Fibroblast of mammary gland (primary cell): Measurements from ENCODE around the gene DGKG.

Experiments
- DNase-seq: peaks from one replicate; pipeline ENCODE4 v3.0.0-alpha.2; 2010; ENCODE audit warnings: low read depth
- H3K4me3 ChIP-seq: 2 replicates; pipeline ENCODE4 v1.5.1; 2011; ENCODE audit warnings: low read depth, mild to moderate bottlenecking, low read length, moderate library complexity; ENCODE audit not compliant: control insufficient read depth
- CTCF ChIP-seq: conservative IDR thresholded peaks from 2 replicates; pipeline ENCODE4 v1.5.1; 2011; ENCODE audit warnings: low read depth, low read length, inconsistent platforms; ENCODE audit not compliant: control insufficient read depth, insufficient read depth

DGKG gene

GRCh38 chr3:186360779-186361178, 1.3 kb downstream of the DGKG start:
- no peak for DNase-seq
- no peak for TF ChIP-seq CTCF
- H3K4me3 ChIP-seq = no peak overlapping the region

- no peak overlapping the region for H3K4me3 ChIP-seq
- DNase-seq = peak; percentile 11
- TF ChIP-seq CTCF = no peak
These were observed 3.0 kb downstream of the DGKG start for GRCh38 chr3:186359078-186359477.

- no peak overlapping the region for H3K4me3 ChIP-seq
- no peak for DNase-seq
- no peak for TF ChIP-seq CTCF
These were observed 5.9 kb downstream of the DGKG start for GRCh38 chr3:186356152-186356551.

- DNase-seq = no peak
- no peak for TF ChIP-seq CTCF
- H3K4me3 ChIP-seq = no peak overlapping the region
These were observed 7.9 kb downstream of the DGKG start for GRCh38 chr3:186354100-186354499.

GRCh38 chr3:186352369-186352768, 9.7 kb downstream of the DGKG start:
- TF ChIP-seq CTCF = no peak
- H3K4me3 ChIP-seq = no peak overlapping the region
- DNase-seq = no peak

- no peak overlapping the region for H3K4me3 ChIP-seq
- no peak for TF ChIP-seq CTCF
- no peak for DNase-seq
These were observed 19.8 kb downstream of the DGKG start for GRCh38 chr3:186342197-186342596.

- no peak for TF ChIP-seq CTCF
- no peak overlapping the region for H3K4me3 ChIP-seq
- DNase-seq = peak; percentile 49
These were observed 21.8 kb downstream of the DGKG start for GRCh38 chr3:186340204-186340603.
